Kidney epithelial cell (primary cell): ENCODE measurements around the gene SLC4A11. TPM values are rescaled to one million over a fixed set of nuclear protein-coding genes. Genes with fewer than 3 reads are reported as not detected.

Experiments
- DNase-seq: peaks from one replicate; pipeline ENCODE4 v3.0.0-alpha.2; 2010; ENCODE audit warnings: low read depth
- H3K27me3 ChIP-seq: 2 replicates; pipeline ENCODE4 v1.6.0; 2011; ENCODE audit warnings: low read length; ENCODE audit not compliant: control insufficient read depth, insufficient read depth
- H3K36me3 ChIP-seq: 2 replicates; pipeline ENCODE4 v1.5.1; 2011; ENCODE audit warnings: low read length; ENCODE audit not compliant: control insufficient read depth, insufficient read depth
- H3K4me3 ChIP-seq: 2 replicates; pipeline ENCODE4 v1.5.1; 2011; ENCODE audit warnings: low read depth, mild to moderate bottlenecking, control low read depth, low read length
- CTCF ChIP-seq: IDR thresholded peaks from 2 replicates; pipeline ENCODE4 v1.5.1; 2011; ENCODE audit warnings: mild to moderate bottlenecking, moderate library complexity, low read length, control low read depth, inconsistent platforms; ENCODE audit not compliant: insufficient read depth, poor library complexity, severe bottlenecking
- total RNA-seq: library from RNA; depleted of rRNA; stranded (reverse); fragments of >200 nt; gene quantifications from 2 replicates; pipeline ENCODE4 v1.2.3, GENCODE V29; 2015

The SLC4A11 gene
- total RNA-seq, 1 donor from 2014 or later: 8.5 TPM

- TF ChIP-seq CTCF: no peak
- Histone ChIP-seq H3K27me3 (peaks cover 15% of the 10 kb centered on the region), H3K36me3 (no peaks in the 10 kb centered on the region), H3K4me3 (no peak overlapping the region)
- DNase-seq: no peak
Observed at GRCh38 chr20:3248993-3249347, 10.0 kb upstream of the SLC4A11 start.

- no peak for DNase-seq
- H3K27me3 ChIP-seq: peaks cover 15% of the 10 kb centered on the region
- no peaks in the 10 kb centered on the region for H3K36me3 ChIP-seq
- no peak overlapping the region for H3K4me3 ChIP-seq
- TF ChIP-seq CTCF: no peak
Observed at GRCh38 chr20:3248167-3248992, 9.4 kb upstream of the SLC4A11 start.

DNA sequence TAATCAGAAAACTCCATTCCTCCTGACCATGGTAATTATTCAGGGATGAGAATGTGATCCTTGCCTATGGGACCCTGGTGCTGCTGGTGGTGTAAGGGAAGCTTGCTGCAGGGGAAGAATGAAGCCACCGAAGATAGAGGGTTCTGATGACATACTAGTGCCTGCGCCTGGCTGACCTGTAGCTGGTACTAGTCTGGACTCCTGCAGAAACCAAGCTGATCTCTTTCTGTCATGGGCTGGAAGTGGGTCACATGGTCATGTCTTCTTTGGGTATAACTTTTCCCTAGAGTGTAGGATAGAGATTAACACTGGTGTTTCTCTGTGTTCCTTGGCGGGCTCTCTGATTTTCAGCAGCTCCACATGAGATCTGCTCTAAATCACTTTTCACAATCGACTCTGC is 8.6 kb upstream of the SLC4A11 start:
- Histone ChIP-seq H3K36me3 (no peaks in the 10 kb centered on the region), H3K4me3 (no peak overlapping the region), H3K27me3 (peaks cover 15% of the 10 kb centered on the region)
- no peak for DNase-seq
- no peak for TF ChIP-seq CTCF

GRCh38 chr20:3246682-3247081 is 7.7 kb upstream of the SLC4A11 start:
- DNase-seq: no peak

GRCh38 chr20:3245711-3246110 is 6.7 kb upstream of the SLC4A11 start:
- DNase-seq: no peak
- Histone ChIP-seq H3K27me3 (peaks cover 19% of the 10 kb centered on the region), H3K4me3 (no peak overlapping the region), H3K36me3 (no peaks in the 10 kb centered on the region)
- no peak for TF ChIP-seq CTCF

More at GRCh38 chr20:3246682-3247081, 7.7 kb upstream of the SLC4A11 start:
- Histone ChIP-seq H3K36me3 (no peaks in the 10 kb centered on the region), H3K27me3 (peaks cover 15% of the 10 kb centered on the region), H3K4me3 (no peak overlapping the region)
- TF ChIP-seq CTCF: no peak

- H3K36me3 ChIP-seq: no peaks in the 10 kb centered on the region
- no peak for DNase-seq
- no peak for TF ChIP-seq CTCF
- H3K27me3 ChIP-seq: peaks cover 24% of the 10 kb centered on the region
- H3K4me3 ChIP-seq: no peak overlapping the region
Observed at GRCh38 chr20:3245156-3245555, 6.2 kb upstream of the SLC4A11 start.
